ENCODE data around the gene QKI.

Gene QKI

GRCh38 chr6:163539101-163539762, 124.7 kb downstream of the QKI start:
- DNase-seq, result no peak

DNA sequence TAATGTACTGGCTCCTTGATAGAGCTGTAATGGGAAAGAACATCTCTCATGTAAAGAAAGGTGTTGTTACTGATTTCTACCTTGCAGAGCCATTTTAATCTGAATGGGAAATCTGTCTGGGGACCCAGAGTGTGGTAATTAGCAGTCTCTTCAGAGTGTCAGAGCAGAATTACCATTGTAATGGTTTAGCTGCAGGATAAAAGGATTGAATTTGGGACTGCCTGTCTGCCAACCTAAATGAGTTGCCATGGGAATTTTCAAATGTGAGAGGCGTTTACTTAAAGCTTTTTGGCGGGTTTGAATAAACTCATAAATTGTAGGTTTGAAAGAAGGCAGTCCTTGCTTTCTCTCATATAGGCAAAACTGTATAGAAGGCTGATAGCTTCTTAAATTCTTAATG, 128.8 kb downstream of the QKI start:
- DNase-seq, result no peak

- DNase-seq, result no peak
Observed at GRCh38 chr6:163545370-163545769, 130.9 kb downstream of the QKI start.

DNA sequence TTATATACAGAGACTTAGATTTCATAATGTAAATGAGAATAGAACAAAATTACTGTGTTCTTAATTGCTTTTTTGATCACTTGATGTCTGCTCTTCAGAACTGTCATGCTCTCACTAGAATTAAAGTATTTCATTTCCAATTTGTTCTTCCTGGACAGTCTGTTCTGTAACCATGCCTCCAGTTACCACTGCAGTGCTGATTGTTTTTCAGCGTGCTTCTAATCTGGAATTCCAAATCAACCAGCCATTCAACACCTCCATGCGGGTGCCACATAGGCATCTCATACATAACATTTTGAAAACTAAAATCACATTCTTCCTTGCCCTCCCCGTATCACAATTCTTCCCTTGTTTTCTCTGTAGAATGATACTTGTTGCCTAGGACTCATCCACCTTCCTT, 132.8 kb downstream of the QKI start:
- no peak for DNase-seq

DNA sequence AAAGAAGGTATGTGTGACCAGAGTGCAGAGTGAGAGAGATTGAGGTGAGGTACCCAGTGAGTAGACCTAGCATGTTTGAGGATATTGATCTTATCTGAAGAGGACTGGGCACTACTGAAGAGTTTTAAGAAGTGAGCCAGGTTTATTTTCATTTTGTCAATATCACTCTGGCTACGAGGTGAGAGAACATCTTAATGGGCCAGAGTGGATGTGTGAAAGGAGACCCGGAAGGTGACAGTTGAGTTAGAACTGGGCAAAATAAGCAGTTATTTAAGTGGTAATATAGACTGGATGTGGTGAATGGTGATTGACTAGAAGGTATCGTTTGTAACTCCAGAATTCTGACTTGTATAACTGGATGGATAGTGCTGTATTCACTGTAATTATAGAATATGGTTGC, 134.1 kb downstream of the QKI start:
- DNase-seq, result no peak

GRCh38 chr6:163554032-163554431, 139.5 kb downstream of the QKI start:
- no peak for DNase-seq

- no peak for DNase-seq
Observed at GRCh38 chr6:163554663-163555062, 140.1 kb downstream of the QKI start.

- no peak for DNase-seq
Observed at GRCh38 chr6:163559661-163560060, 145.1 kb downstream of the QKI start.

DNA sequence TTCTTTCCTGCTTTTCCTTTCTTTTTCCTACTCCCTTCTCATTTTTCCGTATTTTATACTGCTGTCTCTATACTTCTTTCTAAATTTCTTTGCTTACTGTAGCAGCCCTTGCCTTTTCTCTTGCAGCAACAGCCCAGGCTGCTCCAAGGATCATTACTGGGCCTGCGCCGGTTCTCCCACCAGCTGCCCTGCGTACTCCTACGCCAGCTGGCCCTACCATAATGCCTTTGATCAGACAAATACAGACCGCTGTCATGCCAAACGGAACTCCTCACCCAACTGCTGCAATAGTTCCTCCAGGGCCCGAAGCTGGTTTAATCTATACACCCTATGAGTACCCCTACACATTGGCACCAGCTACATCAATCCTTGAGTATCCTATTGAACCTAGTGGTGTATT, 148.8 kb downstream of the QKI start:
- DNase-seq, result no peak

DNA sequence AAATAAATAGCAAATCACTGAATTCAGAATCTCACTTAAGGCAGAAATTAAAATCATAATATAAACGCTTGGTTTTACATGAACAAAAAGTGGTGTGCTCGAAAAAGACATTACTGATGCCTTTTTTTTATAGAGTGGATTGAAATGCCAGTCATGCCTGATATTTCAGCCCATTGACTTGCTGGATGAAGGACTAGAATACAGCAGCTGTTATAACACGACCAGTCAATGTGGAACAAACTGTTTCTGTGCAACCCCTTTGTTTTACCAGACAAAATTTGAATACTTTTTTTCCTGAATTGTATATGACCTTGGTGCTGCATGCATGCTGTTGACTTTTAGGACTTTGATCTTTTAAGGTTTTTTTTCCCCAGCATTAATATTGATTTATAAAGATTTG, 150.0 kb downstream of the QKI start:
- no peak for DNase-seq

- DNase-seq, result no peak
Observed at GRCh38 chr6:163565140-163565539, 150.6 kb downstream of the QKI start.

DNA sequence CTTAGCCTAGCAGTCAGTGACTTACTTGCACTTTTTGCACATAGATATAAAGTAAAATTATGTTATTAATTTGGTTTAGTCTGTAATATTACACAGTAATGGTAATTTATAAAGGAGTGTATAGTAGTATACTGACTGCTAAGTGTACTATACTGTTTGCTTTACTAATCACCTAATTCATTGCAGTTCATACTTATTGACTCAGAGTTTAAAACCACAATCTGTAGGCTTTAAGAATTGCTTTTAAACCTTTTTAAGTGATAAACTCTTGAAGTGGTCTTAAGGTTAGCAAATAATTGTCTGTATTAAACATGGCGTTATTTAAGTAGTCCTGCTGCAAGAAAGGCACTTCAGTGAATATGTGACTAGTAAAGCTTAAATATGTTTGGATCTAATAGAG, 151.5 kb downstream of the QKI start:
- no peak for DNase-seq

GRCh38 chr6:163568275-163568674, 153.8 kb downstream of the QKI start:
- DNase-seq, result no peak

GRCh38 chr6:163570579-163571231, 156.2 kb downstream of the QKI start:
- no peak for DNase-seq

GRCh38 chr6:163571730-163572129, 157.2 kb downstream of the QKI start:
- no peak for DNase-seq

DNA sequence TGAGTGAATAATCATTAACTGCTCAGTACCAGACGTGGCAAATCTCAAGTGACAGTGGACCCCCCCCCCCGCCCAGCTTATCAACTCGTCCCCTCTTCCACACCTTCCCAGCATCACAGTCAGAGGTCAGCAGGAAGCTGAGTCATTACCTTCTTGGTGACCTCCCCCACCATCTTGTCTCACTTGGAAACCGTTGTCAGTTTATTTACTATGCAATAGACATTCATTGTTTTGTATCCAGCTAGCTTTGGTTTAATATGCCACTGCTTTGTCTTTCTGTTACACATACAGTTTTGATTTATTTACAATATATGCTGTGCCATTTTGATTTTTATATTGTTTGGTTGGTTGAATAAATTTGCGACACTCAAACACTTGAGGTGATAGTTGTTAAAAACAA, 158.1 kb downstream of the QKI start:
- no peak for DNase-seq

- DNase-seq, result no peak
Observed at GRCh38 chr6:163573503-163574179, 159.1 kb downstream of the QKI start.

DNA sequence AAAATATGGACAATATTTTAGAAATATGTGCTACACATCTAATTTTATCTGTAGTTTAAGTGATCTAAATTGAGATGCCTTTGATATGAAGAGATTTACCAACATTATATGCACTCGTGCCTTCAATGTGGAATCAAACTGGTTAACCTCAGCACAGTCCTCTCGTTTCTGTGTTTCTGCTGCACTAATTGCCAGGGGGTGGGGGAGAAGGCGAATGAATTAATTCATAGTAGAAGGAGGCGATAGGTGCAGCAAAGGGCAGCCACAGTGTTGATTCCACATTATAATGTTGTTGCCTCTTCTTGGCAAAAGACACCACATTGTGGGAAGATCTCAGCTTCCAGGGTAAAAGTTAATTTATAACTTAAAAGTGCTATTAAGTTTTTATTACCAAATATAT, 161.6 kb downstream of the QKI start:
- DNase-seq, result no peak

DNA sequence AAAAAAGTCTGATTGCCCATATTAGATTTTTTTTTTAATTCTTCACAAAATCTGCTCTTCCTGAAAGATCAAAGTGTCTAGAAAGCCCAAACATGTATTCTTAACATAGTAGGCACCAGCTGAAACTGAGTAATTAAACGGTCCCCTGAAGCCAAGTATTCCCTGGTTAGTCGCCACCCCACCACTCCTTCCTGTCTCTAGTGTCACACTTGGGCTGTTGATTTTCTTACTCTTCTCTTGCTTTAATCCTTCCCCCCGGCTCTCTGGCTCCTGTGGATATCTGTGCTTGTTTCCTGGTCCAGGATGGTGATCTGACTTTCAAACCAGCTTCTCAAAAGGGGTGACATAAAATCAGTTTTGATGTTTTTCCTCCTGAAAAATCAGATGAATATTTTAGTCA, 162.9 kb downstream of the QKI start:
- no peak for DNase-seq

DNA sequence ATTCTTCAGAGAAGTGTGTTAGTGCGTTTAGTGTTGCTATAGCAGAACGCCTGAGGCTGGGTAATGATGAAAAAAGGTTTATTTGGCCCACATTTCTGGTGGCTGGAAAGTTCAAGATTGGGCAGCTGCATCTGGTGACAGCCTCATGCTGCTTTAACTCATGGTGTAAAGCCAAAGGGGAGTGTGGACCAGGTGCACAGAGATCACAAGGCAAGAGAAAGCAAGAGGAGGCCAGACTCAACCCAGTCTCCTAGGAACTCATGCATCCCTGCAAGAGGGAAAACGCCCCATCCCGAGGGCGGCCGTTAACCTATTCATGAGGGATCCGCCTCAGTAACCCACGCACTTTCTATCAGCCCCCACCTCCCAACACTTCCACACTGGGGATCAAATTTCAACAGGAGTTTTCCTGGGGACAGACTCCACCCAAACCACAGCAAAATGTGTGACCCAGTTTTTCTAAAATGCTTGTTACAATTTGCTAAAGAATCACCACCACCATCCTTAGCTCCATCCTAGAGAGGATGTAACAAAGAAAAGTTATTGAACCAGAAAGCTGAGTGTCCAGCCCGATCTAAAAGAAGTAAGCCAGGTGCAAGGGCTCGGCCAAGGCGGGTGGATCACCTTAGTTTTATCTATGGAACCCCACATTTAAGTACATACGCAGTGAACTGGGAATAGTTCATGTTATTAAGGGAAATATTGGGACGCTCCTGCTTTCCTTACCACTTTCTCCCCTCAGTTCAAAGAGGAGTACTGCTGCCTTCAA, 164.8 kb downstream of the QKI start:
- DNase-seq, result no peak

DNA sequence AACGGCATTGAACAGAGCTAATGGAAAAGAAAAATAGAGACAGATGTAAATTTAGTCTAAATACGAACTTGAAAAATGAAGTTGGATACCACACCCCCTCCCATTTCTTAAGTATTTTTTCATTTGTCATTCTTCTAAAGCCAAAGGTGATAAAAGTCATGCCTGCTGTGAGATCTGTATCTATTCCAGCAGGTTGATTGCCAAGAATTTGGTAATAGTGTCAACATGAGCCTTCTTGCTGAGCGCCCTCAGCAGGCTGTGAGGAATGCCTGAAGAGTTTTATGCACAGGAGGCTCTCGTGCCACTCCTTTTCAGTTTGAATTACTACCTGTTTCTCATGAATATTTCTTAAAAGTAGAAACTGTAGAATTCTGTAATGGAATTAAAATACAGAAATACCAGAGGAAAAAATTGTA, 165.4 kb downstream of the QKI start:
- DNase-seq, result no peak

DNA sequence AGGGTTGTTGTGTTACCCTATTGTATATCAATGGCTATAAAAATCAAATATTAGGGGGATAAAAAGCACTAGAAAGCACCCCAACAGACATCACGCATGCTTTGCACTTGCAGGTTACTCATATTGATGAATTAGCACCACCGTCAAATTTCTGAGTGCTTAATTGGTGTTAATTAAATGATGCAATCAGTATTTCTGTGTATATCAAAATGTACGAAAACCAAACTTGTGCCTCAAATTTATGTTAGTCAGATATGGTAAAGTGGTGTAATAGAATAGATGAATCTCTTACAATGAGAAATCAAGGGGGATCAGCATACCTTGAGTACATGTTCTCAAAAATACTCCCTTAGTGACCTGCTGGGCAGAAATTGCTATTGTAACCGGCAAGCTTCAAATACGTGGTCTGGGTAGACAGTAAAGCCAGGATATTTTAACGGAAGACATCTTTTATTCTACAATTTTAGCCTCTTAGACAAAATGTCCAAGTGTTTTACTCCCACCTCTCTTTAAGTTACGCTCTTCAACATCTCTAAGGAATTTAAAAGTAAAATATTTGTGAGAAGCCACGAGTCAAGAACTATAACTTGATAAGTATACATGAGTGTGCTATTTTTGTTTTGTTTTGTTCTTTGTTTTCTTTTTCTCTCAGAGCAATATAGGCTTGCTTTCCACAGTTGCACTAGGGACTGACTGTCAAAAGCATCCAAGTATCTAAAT, 166.0 kb downstream of the QKI start:
- no peak for DNase-seq

GRCh38 chr6:163583558-163583957, 169.0 kb downstream of the QKI start:
- DNase-seq, result no peak

Measured in NK-92 treated with Interleukin-12 subunit alpha and Interleukin-12 subunit beta, amount 100 ng/mL, for 24 hours (cell line).